D721Med (cell line): Measurements from ENCODE around the gene TPR.
A peak's percentile ranks its signal among the peaks of the same experiment; 100 is the strongest.
"Not testable (repeated sequence)": the region's sequence is repeated elsewhere in the genome, so short reads cannot be mapped to it uniquely, and the experiment has no call there.

ENCODE experiments used
- DNase-seq: peaks from one replicate; pipeline ENCODE4 v3.0.0; 2011; ENCODE audit warnings: low spot score; ENCODE audit not compliant: insufficient read length
- FAIRE-seq: peaks from 2 replicates; lab custom pipeline; 2011; peaks lifted over from hg19 to GRCh38; lab: Jason Lieb, UNC
- TF ChIP-seq, protein P1 (sequence below): IDR thresholded peaks from 2 replicates; pipeline ENCODE4 v1.5.1; 2012; ENCODE audit warnings: mild to moderate bottlenecking, control low read depth; ENCODE audit not compliant: insufficient read depth; ENCODE audit errors: missing control alignments

The TPR gene

DNA sequence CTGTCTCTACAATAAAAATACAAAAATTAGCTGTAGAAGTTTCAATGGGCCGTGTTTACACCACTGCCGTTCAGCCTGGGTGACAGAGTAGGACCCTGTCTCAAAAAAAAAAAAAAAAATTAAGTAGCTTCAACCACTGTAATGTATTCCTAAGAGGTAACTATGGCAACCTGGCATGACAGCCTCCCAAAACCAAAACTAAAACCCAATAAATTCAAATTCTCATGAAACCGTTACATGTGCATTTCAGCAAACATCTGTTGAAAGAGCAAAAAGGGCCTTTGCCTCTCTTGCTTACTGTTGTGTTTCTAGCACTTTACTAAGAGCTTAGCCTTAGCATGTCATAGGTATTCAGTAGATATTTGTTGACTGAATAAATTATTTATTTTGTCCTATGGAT is 34.0 kb upstream of the TPR start:
- DNase-seq (no peak), FAIRE-seq (peak; percentile 53)
- TF ChIP-seq, protein P1, sequence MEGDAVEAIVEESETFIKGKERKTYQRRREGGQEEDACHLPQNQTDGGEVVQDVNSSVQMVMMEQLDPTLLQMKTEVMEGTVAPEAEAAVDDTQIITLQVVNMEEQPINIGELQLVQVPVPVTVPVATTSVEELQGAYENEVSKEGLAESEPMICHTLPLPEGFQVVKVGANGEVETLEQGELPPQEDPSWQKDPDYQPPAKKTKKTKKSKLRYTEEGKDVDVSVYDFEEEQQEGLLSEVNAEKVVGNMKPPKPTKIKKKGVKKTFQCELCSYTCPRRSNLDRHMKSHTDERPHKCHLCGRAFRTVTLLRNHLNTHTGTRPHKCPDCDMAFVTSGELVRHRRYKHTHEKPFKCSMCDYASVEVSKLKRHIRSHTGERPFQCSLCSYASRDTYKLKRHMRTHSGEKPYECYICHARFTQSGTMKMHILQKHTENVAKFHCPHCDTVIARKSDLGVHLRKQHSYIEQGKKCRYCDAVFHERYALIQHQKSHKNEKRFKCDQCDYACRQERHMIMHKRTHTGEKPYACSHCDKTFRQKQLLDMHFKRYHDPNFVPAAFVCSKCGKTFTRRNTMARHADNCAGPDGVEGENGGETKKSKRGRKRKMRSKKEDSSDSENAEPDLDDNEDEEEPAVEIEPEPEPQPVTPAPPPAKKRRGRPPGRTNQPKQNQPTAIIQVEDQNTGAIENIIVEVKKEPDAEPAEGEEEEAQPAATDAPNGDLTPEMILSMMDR = no peak

DNA sequence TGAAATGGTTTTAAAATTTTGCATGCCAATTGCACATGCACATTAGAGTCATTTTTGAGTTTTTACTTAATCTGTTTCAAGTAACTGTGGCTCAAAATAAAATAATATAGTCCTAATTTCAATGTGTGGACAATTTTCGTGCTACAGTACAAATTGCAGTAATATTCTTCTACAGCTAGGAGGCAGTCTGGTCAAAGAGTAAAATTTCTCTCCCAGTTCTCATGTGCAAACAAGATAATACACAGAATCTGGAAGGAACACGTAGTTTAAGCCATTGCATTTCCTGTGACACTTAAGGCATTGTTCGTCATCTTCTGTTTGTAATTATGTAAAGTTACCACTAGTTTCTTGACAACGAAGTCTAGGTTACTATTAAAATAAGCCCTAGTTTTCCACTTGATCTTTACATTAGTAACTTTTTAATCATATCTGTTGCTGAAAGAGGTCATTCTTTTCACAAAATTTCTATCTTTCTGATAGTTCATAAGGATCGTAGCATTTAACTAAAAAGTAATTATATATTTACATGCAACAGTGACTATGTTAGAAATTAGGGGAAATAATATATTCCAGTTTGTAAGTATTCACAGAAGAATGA is 29.5 kb upstream of the TPR start:
- TF ChIP-seq, protein P1 = peak; percentile 95
- no peak for DNase-seq
- FAIRE-seq = peak; percentile 100

DNA sequence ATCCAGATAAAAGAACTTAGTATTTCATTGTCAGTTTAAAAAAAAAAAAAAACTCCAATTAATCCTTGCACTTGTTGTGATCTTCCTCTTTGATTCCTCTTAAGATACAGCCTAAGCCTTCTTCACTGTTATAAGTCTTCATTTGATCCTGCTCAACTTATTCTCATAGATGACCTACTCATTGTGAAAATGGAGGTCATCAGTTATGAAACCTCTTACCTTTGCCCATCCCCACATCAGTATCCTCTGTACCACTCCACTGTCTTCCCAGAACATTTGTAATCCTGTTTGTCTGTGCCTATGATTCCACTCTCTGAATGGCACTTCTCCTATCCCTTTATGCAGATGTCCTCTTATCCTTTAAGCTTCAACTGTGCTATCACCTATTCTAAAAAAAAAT is 28.6 kb upstream of the TPR start:
- TF ChIP-seq, protein P1 = no peak
- DNase-seq (no peak), FAIRE-seq (peak; percentile 94)

DNA sequence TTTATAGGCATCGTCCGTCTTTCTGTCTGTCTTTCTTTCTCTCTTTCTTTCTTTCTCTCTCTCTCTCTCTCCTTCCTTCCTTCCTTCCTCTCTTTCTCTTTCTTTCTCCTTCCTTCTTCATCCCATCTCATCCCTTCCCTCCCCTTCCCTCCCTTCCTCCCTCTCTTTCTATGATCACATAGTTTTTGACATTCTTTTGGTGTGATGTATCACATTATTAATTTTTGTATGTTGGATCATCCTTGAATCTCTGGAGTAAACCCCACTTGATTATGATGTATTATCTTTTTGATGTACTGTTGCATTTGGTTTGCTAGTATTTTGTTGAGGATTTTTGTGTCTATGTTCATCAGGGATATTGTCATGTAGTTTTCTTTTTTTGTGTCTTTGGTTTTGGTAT is 26.4 kb upstream of the TPR start:
- not testable (repeated sequence) for DNase-seq, FAIRE-seq

DNA sequence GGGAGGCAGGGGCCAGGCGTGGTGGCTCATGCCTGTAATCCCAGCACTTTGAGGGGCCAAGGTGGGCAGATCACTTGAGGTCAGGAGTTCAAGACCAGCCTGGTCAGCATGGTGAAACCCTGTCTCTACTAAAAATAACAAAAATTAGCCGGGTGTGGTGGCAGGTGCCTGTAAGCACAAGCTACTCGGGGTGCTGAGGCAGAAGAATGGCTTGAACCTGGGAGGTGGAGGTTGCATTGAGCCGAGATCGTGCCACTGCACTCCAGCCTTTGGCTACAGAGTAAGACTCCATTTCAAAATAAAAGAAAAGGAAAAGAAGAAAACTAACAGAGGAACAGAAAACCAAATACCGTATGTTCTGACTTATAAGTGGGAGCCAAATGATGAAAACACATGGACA is 17.7 kb upstream of the TPR start:
- not testable (repeated sequence) for DNase-seq, FAIRE-seq

DNA sequence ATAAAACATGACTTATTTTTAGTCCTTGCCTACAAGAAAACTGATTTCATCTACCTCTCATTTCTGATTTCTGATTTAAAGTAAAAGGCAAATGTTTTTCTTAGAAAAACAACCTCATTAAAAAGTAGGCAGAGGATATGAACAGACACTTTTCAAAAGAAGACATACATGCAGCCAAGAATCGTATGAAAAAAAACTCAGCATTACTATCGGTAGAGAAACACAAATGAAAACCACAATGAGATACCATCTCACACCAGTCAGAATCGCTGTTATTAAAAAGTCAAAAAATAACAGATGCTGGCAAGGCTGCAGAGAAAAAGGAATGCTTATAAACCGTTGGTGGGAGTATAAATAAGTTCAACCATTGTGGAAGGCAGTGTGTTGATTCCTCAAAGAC is 16.8 kb upstream of the TPR start:
- TF ChIP-seq, protein P1 = no peak
- DNase-seq (no peak), FAIRE-seq (no peak)

DNA sequence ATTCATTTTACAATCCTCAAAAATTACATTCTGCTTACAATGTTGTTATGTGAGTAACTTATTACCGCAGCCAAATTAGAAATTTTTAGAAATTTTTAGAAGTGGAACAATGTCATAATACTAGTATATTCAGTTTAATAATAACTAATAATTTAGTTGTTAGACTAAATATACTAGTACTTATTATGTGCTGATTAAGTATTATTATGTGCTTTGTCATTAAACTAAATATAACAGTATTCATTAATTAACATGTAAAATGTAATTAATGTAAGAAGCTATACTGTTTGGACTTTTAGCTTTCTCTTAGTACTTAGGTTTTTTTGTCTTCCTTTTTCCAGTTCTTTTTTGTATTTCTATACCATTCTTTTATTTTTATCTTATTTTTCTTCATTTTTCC is 15.9 kb upstream of the TPR start:
- TF ChIP-seq, protein P1 = no peak
- FAIRE-seq (no peak), DNase-seq (no peak)

DNA sequence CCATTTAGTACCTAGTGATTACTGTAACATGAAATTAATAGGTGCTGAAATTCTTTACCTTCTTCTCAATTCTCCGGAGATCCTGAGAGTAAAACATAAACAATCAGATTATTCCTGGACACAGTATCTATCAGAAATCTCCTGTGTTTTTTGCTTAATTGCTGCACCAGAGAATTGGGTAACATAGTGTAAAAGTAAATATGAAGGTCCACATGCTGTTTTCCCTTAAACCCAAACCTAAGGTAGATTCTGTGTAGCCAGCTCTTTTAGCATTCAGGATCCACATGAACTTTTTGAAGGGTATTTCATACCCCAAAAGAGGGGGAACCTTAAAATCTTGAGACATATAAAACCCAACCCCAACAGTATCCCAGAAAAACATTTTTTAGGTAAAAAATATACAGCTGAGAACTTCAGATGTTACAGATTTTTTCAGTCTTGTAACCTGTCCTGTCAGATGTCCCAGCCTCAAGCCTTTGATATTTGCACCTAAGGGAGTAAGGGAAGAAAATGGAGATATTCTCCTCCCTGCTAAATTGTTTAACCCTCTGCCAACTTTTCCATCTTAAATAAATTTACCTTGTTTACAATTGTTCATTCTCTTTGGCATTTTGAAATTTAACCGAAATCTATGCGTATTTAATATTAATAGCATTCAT is 11.8 kb upstream of the TPR start:
- FAIRE-seq = peak; percentile 69
- TF ChIP-seq, protein P1 = no peak
- DNase-seq = no peak
